ENCODE measurements around the gene RHBDD1. TPM values are rescaled to one million over a fixed set of nuclear protein-coding genes. Genes with fewer than 3 reads are reported as not detected.

The RHBDD1 gene
- total and polyA plus RNA-seq, 2 donors (not counting 3 experiments of a cell fraction or from before 2014, with no cell fraction given), result 6.8 to 19.4 TPM

GRCh38 chr2:226865710-226866109 is 29.9 kb downstream of the RHBDD1 start:
- CTCF ChIA-PET, result no interaction called here
- no peaks in the 10 kb centered on the region for H3K79me2 ChIP-seq (ENCODE audit: control insufficient read depth, insufficient read depth, low read length)

More at GRCh38 chr2:226865710-226866109, 29.9 kb downstream of the RHBDD1 start:
- H3K27ac ChIP-seq (ENCODE audit: insufficient read depth, low read depth, low read length), result no peak overlapping the region
- H3K4me1 ChIP-seq (ENCODE audit: control insufficient read depth, extremely low read depth, insufficient read depth, low read length), result no peaks in the 10 kb centered on the region
- H4K20me1 ChIP-seq (replicated peaks; ENCODE audit: control insufficient read depth, extremely low read depth, insufficient read depth, low read length), result no peaks in the 10 kb centered on the region
- H3K4me3 ChIP-seq (replicated peaks in 1 of 3; ENCODE audit: insufficient read depth in 1 of 3, low read depth in 1 of 3, low read length in 3 of 3), result no peak overlapping the region
- no peaks in the 10 kb centered on the region for H3K27me3 ChIP-seq (ENCODE audit: control insufficient read depth in 2 of 2, insufficient read depth in 2 of 2, low read length in 2 of 2)
- H3K4me2 ChIP-seq (ENCODE audit: insufficient read depth, low read length), result no peak overlapping the region
- no peaks in the 10 kb centered on the region for H3K9me3 ChIP-seq (replicated peaks; ENCODE audit: control insufficient read depth, insufficient read depth, low read length)
- no peak for DNase-seq (ENCODE audit: low read depth, low spot score)
- intact Hi-C loops (cut with micrococcal nuclease), result no loop called here
- BruUV-seq (replicated peaks), result no TSS peak
- no peak for TF ChIP-seq FOS (IDR thresholded peaks at IDR 0.05; ENCODE audit: borderline replicate concordance, insufficient read depth, low read length)
- TF ChIP-seq POLR2AphosphoS5 (IDR thresholded peaks at IDR 0.05; ENCODE audit: insufficient read depth, low read depth, low read length), result no peak
- TF ChIP-seq POLR2A (IDR thresholded peaks at IDR 0.05; ENCODE audit: low read depth, low read length), result no peak
- no peak for TF ChIP-seq GATA2 (IDR thresholded peaks at IDR 0.05; ENCODE audit: insufficient read depth, insufficient read length, low read depth, low read length)
- TF ChIP-seq JUN (IDR thresholded peaks at IDR 0.05; ENCODE audit: borderline replicate concordance, insufficient read depth, insufficient read length, low read depth), result no peak
- no peak for TF ChIP-seq MAX (IDR thresholded peaks at IDR 0.05; ENCODE audit: insufficient read depth, insufficient read length)
- TF ChIP-seq CTCF (IDR thresholded peaks at IDR 0.05; ENCODE audit: extremely low read depth in 1 of 2, insufficient read depth in 1 of 2, low read depth in 1 of 2, low read length in 2 of 2), result no peak
- no peak for TF ChIP-seq EZH2 (IDR thresholded peaks at IDR 0.05; ENCODE audit: borderline replicate concordance, low read depth, low read length, severe bottlenecking)
- no peak for TF ChIP-seq MYC (IDR thresholded peaks at IDR 0.05; ENCODE audit: low read depth, low read length)
- no peaks in the 10 kb centered on the region for H3K9me1 ChIP-seq (replicated peaks; ENCODE audit: control insufficient read depth, extremely low read depth, insufficient read depth, low read length)
- FAIRE-seq, result no peak
- dilution Hi-C loops (cut with MboI; ENCODE audit: extremely low pct_ligation_motif_present, low sequenced_read_pairs), result no loop called here
- no peaks in the 10 kb centered on the region for H3K36me3 ChIP-seq (ENCODE audit: control insufficient read depth in 2 of 2, extremely low read depth in 1 of 2, insufficient read depth in 2 of 2, low read length in 2 of 2)
- POLR2A ChIA-PET, result no interaction called here
- H3K9ac ChIP-seq (replicated peaks; ENCODE audit: extremely low read depth, insufficient read depth, low read length), result no peak overlapping the region
- no peak overlapping the region for H2AFZ ChIP-seq (ENCODE audit: low read depth, low read length)
